NT2/D1 (cell line): ENCODE results near the gene DOCK6.

Source experiments
- DNase-seq: peaks from one replicate; pipeline ENCODE4 v3.0.0-alpha.2; 2011; ENCODE audit warnings: low read depth, low spot score
- H3K27me3 ChIP-seq: 2 replicates; pipeline ENCODE4 v1.6.0; 2011; ENCODE audit warnings: mild to moderate bottlenecking; ENCODE audit not compliant: insufficient read length, insufficient read depth
- H3K36me3 ChIP-seq: 2 replicates; pipeline ENCODE4 v1.6.1; 2011; ENCODE audit warnings: mild to moderate bottlenecking, low read length, mixed read lengths; ENCODE audit not compliant: insufficient read depth, insufficient read length
- H3K4me1 ChIP-seq: 2 replicates; pipeline ENCODE4 v1.5.1; 2011; ENCODE audit not compliant: insufficient read depth, insufficient read length
- H3K4me3 ChIP-seq: 2 replicates; pipeline ENCODE4 v1.5.1; 2011; ENCODE audit warnings: low read depth; ENCODE audit not compliant: insufficient read length
- H3K9ac ChIP-seq: 2 replicates; pipeline ENCODE4 v1.6.0; 2011; ENCODE audit warnings: low read depth; ENCODE audit not compliant: insufficient read length
- H3K9me3 ChIP-seq: 2 replicates; pipeline ENCODE4 v1.5.1; 2011; ENCODE audit warnings: mild to moderate bottlenecking, low read length; ENCODE audit not compliant: insufficient read depth
- YY1 ChIP-seq: IDR thresholded peaks from 2 replicates; pipeline ENCODE4 v1.6.1; 2011; ENCODE audit not compliant: insufficient read length, insufficient read depth
- ZNF274 ChIP-seq: IDR thresholded peaks from 2 replicates; pipeline ENCODE4 v1.6.1; 2011; ENCODE audit warnings: mild to moderate bottlenecking, low read depth, low read length

Gene DOCK6

DNA sequence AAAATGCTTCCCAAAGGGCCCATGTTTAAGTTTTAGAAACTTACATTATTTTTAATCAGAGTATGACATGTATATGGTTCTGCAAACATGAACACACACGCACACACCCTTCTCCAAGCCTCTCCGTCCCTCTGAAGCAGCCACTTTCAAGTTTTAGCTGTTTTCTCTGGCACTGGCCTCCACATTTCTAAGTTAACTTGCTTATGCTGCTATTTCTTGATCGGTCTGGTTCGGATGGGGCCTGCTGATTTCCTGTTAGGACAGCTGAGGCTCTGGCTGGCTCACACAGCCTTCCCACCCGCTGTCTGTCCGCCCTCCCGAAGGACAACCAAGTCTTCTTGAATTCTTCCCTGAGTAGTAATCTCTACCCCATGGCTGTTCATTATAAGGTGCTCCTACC lies 111.1 kb downstream of the DOCK6 start:
- no peak for TF ChIP-seq YY1
- TF ChIP-seq ZNF274, result no peak

More for the DNA sequence above, 111.1 kb downstream of the DOCK6 start:
- Histone ChIP-seq H3K27me3 (no peaks in the 10 kb centered on the region), H3K36me3 (peaks cover 49% of the 10 kb centered on the region), H3K4me1 (peaks cover 10% of the 10 kb centered on the region), H3K9me3 (no peaks in the 10 kb centered on the region), H3K9ac (no peak overlapping the region), H3K4me3 (no peak overlapping the region)
- no peak for DNase-seq
